ENCODE measurements around the gene CNIH1.

DNA sequence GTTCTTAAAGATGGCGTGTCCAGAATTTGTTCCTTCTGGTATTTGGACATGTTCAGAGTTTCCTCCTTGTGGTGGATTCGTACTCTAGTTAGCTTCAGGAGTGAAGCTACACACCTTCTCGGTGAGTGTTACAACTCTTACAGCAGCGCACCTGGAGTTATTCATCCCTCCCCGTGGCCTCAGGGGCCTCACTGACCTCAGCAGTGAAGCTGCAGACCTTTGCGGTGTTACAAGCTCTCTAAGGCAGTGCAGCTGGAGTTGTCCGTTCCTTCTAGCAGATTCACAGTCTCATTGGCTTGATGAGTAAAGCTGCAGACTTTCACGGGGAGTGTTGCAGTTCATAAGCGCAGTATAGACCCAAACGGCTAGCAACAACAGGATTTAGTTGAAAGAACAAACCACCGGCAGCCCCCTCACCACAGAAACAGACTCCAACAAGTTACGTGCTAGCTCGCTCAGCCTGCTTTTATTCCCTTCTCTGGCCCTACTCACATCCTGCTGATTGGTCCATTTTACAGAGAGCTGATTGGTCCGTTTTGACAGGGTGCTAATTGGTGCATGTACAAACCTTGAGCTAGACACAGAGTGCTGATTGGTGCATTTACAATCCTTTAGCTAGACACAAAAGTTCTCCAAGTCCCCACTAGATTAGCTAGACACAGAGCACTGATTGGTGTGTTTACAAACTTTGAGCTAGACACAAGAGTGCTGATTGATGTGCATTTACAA lies 48.9 kb downstream of the CNIH1 start:
- TF ChIP-seq, protein P1, sequence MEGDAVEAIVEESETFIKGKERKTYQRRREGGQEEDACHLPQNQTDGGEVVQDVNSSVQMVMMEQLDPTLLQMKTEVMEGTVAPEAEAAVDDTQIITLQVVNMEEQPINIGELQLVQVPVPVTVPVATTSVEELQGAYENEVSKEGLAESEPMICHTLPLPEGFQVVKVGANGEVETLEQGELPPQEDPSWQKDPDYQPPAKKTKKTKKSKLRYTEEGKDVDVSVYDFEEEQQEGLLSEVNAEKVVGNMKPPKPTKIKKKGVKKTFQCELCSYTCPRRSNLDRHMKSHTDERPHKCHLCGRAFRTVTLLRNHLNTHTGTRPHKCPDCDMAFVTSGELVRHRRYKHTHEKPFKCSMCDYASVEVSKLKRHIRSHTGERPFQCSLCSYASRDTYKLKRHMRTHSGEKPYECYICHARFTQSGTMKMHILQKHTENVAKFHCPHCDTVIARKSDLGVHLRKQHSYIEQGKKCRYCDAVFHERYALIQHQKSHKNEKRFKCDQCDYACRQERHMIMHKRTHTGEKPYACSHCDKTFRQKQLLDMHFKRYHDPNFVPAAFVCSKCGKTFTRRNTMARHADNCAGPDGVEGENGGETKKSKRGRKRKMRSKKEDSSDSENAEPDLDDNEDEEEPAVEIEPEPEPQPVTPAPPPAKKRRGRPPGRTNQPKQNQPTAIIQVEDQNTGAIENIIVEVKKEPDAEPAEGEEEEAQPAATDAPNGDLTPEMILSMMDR (IDR thresholded peaks at IDR 0.05; ENCODE audit: insufficient read depth, low read length): no peak
- no peak for TF ChIP-seq SPI1 (IDR thresholded peaks at IDR 0.05; ENCODE audit: borderline replicate concordance, low read depth)
- TF ChIP-seq, protein P2, sequence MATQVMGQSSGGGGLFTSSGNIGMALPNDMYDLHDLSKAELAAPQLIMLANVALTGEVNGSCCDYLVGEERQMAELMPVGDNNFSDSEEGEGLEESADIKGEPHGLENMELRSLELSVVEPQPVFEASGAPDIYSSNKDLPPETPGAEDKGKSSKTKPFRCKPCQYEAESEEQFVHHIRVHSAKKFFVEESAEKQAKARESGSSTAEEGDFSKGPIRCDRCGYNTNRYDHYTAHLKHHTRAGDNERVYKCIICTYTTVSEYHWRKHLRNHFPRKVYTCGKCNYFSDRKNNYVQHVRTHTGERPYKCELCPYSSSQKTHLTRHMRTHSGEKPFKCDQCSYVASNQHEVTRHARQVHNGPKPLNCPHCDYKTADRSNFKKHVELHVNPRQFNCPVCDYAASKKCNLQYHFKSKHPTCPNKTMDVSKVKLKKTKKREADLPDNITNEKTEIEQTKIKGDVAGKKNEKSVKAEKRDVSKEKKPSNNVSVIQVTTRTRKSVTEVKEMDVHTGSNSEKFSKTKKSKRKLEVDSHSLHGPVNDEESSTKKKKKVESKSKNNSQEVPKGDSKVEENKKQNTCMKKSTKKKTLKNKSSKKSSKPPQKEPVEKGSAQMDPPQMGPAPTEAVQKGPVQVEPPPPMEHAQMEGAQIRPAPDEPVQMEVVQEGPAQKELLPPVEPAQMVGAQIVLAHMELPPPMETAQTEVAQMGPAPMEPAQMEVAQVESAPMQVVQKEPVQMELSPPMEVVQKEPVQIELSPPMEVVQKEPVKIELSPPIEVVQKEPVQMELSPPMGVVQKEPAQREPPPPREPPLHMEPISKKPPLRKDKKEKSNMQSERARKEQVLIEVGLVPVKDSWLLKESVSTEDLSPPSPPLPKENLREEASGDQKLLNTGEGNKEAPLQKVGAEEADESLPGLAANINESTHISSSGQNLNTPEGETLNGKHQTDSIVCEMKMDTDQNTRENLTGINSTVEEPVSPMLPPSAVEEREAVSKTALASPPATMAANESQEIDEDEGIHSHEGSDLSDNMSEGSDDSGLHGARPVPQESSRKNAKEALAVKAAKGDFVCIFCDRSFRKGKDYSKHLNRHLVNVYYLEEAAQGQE (IDR thresholded peaks at IDR 0.05; ENCODE audit: insufficient replicate concordance, low read depth): no peak

Data from HL-60 (cell line).